ENCODE measurements around the gene TMEM125. TPM values are rescaled to one million over a fixed set of nuclear protein-coding genes. Genes with fewer than 3 reads are reported as not detected.

Gene TMEM125
- polyA plus RNA-seq, 3 donors: not detected

GRCh38 chr1:43247256-43247921 lies 22.4 kb upstream of the TMEM125 start:
- no CpG with 5 or more reads among the region's 6 CpGs for WGBS (ENCODE audit: insufficient coverage)
- no peak overlapping the region for H3K9ac ChIP-seq (ENCODE audit: insufficient read depth, low read length, poor library complexity, severe bottlenecking)
- no peak for DNase-seq
- intact Hi-C loops (cut with micrococcal nuclease): no loop called here
- peaks cover 0 to 11% of the 10 kb centered on the region in 2 donors for H3K9me3 ChIP-seq (replicated peaks in 1 of 2; ENCODE audit: control insufficient read depth in 1 of 2, insufficient read depth in 1 of 2, low read length in 2 of 2)
- H3K4me1 ChIP-seq (ENCODE audit: control insufficient read depth in 1 of 2, insufficient read depth in 2 of 2, low read length in 2 of 2): no peaks in the 10 kb centered on the region
- no peak overlapping the region for H3K4me3 ChIP-seq (replicated peaks in 1 of 3; ENCODE audit: low read depth in 2 of 3, low read length in 3 of 3)
- Mint-ChIP-seq H3K4me1 (no peaks in the 10 kb centered on the region), H3K27me3 (ENCODE audit: low read depth in 3 of 3) (peaks cover 0 to 3% (median 0%) of the 10 kb centered on the region in 3 donors), H3K27ac (no peak overlapping the region), H3K4me3 (no peak overlapping the region), H3K36me3 (no peaks in the 10 kb centered on the region), H3K9me3 (peaks cover 9 to 22% (median 14%) of the 10 kb centered on the region in 7 donors)
- no peaks in the 10 kb centered on the region for H3K79me2 ChIP-seq (ENCODE audit: insufficient read depth, low read length)
- no peak overlapping the region for H3K4me2 ChIP-seq (replicated peaks; ENCODE audit: extremely low read depth, low read length, poor library complexity, severe bottlenecking)
- H3K27me3 ChIP-seq (ENCODE audit: control insufficient read depth in 2 of 2, insufficient read depth in 2 of 2, low read length in 2 of 2): no peaks in the 10 kb centered on the region
- H3K36me3 ChIP-seq (replicated peaks in 1 of 2; ENCODE audit: control insufficient read depth in 1 of 2, insufficient read depth in 2 of 2, low read length in 2 of 2): no peaks in the 10 kb centered on the region
- H4K20me1 ChIP-seq (ENCODE audit: insufficient read depth, low read length): no peaks in the 10 kb centered on the region
- no peak overlapping the region for H2AFZ ChIP-seq (ENCODE audit: insufficient read depth, low read depth, low read length, poor library complexity, severe bottlenecking)
- no peak overlapping the region for H3K27ac ChIP-seq (ENCODE audit: low read depth in 1 of 2, low read length in 2 of 2)
- TF ChIP-seq CTCF (IDR thresholded peaks at IDR 0.05): no peak

- Histone ChIP-seq H3K27ac (ENCODE audit: low read depth in 1 of 2, low read length in 2 of 2) (no peak overlapping the region), H4K20me1 (ENCODE audit: insufficient read depth, low read length) (no peaks in the 10 kb centered on the region), H3K79me2 (ENCODE audit: insufficient read depth, low read length) (no peaks in the 10 kb centered on the region), H3K27me3 (ENCODE audit: control insufficient read depth in 2 of 2, insufficient read depth in 2 of 2, low read length in 2 of 2) (no peaks in the 10 kb centered on the region), H3K36me3 (replicated peaks in 1 of 2; ENCODE audit: control insufficient read depth in 1 of 2, insufficient read depth in 2 of 2, low read length in 2 of 2) (no peaks in the 10 kb centered on the region), H3K4me2 (replicated peaks; ENCODE audit: extremely low read depth, low read length, poor library complexity, severe bottlenecking) (no peak overlapping the region), H3K4me3 (replicated peaks in 1 of 3; ENCODE audit: low read depth in 2 of 3, low read length in 3 of 3) (no peak overlapping the region), H2AFZ (ENCODE audit: insufficient read depth, low read depth, low read length, poor library complexity, severe bottlenecking) (no peak overlapping the region), H3K4me1 (ENCODE audit: control insufficient read depth in 1 of 2, insufficient read depth in 2 of 2, low read length in 2 of 2) (no peaks in the 10 kb centered on the region), H3K9ac (ENCODE audit: insufficient read depth, low read length, poor library complexity, severe bottlenecking) (no peak overlapping the region), H3K9me3 (replicated peaks in 1 of 2; ENCODE audit: control insufficient read depth in 1 of 2, insufficient read depth in 1 of 2, low read length in 2 of 2) (peaks cover 0 to 11% of the 10 kb centered on the region in 2 donors)
- WGBS (ENCODE audit: insufficient coverage): 82% methylated on average over 3 of the region's 3 CpGs
- no peaks in the 10 kb centered on the region for H3K4me1 Mint-ChIP-seq
- no peak for TF ChIP-seq CTCF (IDR thresholded peaks at IDR 0.05)
- DNase-seq: no peak
- H3K36me3 Mint-ChIP-seq: no peaks in the 10 kb centered on the region
- H3K27ac Mint-ChIP-seq: no peak overlapping the region
- intact Hi-C loops (cut with micrococcal nuclease): no loop called here
- H3K27me3 Mint-ChIP-seq (ENCODE audit: low read depth in 3 of 3): peaks cover 0 to 3% (median 2%) of the 10 kb centered on the region in 3 donors
- H3K9me3 Mint-ChIP-seq: peaks cover 9 to 22% (median 14%) of the 10 kb centered on the region in 7 donors
- H3K4me3 Mint-ChIP-seq: no peak overlapping the region
These were observed 19.4 kb upstream of the TMEM125 start for GRCh38 chr1:43250351-43250761.

All from CD14-positive monocyte (primary cell).